ENCODE data around the gene SMAD9.
A peak's percentile ranks its signal among the peaks of the same experiment; 100 is the strongest.

SMAD9 gene

GRCh38 chr13:36829753-36830152, 90.3 kb downstream of the SMAD9 start:
- TF ChIP-seq CTCF (IDR thresholded peaks at IDR 0.05; ENCODE audit: insufficient read depth, low read depth, low read length, missing control alignments) = no peak
- no peak for DNase-seq (ENCODE audit: low read depth)
- H3K4me3 ChIP-seq (ENCODE audit: low read depth, low read length) = no peak overlapping the region

- TF ChIP-seq CTCF (IDR thresholded peaks at IDR 0.05; ENCODE audit: insufficient read depth, low read depth, low read length, missing control alignments) = no peak
- no peak overlapping the region; the same call in 1 of the 2 replicates for H3K4me3 ChIP-seq (ENCODE audit: low read depth, low read length)
- no peak for DNase-seq (ENCODE audit: low read depth)
Observed at GRCh38 chr13:36822785-36823184, 97.3 kb downstream of the SMAD9 start.

- peak overlapping the region; percentile 86 for H3K4me3 ChIP-seq (ENCODE audit: low read depth, low read length)
- TF ChIP-seq CTCF (IDR thresholded peaks at IDR 0.05; ENCODE audit: insufficient read depth, low read depth, low read length, missing control alignments) = no peak
- peak; percentile 65 for DNase-seq (ENCODE audit: low read depth)
Observed at GRCh38 chr13:36820222-36820621, 99.8 kb downstream of the SMAD9 start.

- peak; percentile 54 for DNase-seq (ENCODE audit: low read depth)
- H3K4me3 ChIP-seq (ENCODE audit: low read depth, low read length) = peak overlapping the region; percentile 86
- TF ChIP-seq CTCF (IDR thresholded peaks at IDR 0.05; ENCODE audit: insufficient read depth, low read depth, low read length, missing control alignments) = no peak
Observed at GRCh38 chr13:36819739-36820090, 100.3 kb downstream of the SMAD9 start.

- peak; percentile 95 for DNase-seq (ENCODE audit: low read depth)
- TF ChIP-seq CTCF (IDR thresholded peaks at IDR 0.05; ENCODE audit: insufficient read depth, low read depth, low read length, missing control alignments) = peak; percentile 8
- H3K4me3 ChIP-seq (ENCODE audit: low read depth, low read length) = peak within 1 kb of the TSS; percentile 86
Observed at GRCh38 chr13:36818804-36819738, 101.0 kb downstream of the SMAD9 start, which contains the start of gene RFXAP. Gene RFXAP, plus strand, starts transcription at chr13:36819222. Its CDS starts 136 bp downstream, at chr13:36819358.

- H3K4me3 ChIP-seq (ENCODE audit: low read depth, low read length) = peak overlapping the region; percentile 86
- no peak for TF ChIP-seq CTCF (IDR thresholded peaks at IDR 0.05; ENCODE audit: insufficient read depth, low read depth, low read length, missing control alignments)
- no peak for DNase-seq (ENCODE audit: low read depth)
Observed at GRCh38 chr13:36817996-36818803, 101.8 kb downstream of the SMAD9 start.

Measured in GM12865 (cell line).